ENCODE data around the gene STYX. TPM values are rescaled to one million over a fixed set of nuclear protein-coding genes. Genes with fewer than 3 reads are reported as not detected.

The STYX gene
- total RNA-seq, 4 donors from 2014 or later: 6.0 to 14.4 (median 9.1) TPM

DNA sequence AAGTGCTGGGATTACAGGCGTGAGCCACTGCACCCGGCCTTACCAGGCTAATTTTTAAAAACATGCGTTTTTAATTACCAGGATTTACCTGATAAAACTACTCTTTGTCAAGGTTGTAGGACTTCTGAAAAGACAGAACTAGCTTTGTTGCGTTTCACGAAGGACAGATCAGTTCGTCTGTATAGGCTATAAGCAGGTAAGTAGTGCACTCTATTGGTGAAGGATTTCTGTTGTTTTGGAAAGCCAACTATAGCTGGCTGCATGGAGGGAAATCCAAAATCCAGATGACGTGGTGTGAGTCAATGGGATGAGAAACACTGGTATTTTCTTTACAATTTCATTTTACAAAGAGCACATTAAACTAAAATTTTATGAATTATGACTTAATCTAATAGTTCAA, 46.9 kb downstream of the STYX start:
- Histone ChIP-seq H3K4me1 (no peaks in the 10 kb centered on the region), H3K27ac (no peak overlapping the region), H3K9me3 (no peaks in the 10 kb centered on the region), H3K4me3 (no peak overlapping the region), H3K27me3 (no peaks in the 10 kb centered on the region), H3K36me3 (peaks cover 0 to 28% (median 11%) of the 10 kb centered on the region in 4 donors)
- no peak for TF ChIP-seq POLR2A (IDR thresholded peaks at IDR 0.05)
- TF ChIP-seq, protein P1, sequence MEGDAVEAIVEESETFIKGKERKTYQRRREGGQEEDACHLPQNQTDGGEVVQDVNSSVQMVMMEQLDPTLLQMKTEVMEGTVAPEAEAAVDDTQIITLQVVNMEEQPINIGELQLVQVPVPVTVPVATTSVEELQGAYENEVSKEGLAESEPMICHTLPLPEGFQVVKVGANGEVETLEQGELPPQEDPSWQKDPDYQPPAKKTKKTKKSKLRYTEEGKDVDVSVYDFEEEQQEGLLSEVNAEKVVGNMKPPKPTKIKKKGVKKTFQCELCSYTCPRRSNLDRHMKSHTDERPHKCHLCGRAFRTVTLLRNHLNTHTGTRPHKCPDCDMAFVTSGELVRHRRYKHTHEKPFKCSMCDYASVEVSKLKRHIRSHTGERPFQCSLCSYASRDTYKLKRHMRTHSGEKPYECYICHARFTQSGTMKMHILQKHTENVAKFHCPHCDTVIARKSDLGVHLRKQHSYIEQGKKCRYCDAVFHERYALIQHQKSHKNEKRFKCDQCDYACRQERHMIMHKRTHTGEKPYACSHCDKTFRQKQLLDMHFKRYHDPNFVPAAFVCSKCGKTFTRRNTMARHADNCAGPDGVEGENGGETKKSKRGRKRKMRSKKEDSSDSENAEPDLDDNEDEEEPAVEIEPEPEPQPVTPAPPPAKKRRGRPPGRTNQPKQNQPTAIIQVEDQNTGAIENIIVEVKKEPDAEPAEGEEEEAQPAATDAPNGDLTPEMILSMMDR (IDR thresholded peaks at IDR 0.05): no peak
- no peak for TF ChIP-seq EP300 (IDR thresholded peaks at IDR 0.05; ENCODE audit: low read depth)
- no peak for TF ChIP-seq POLR2AphosphoS5 (IDR thresholded peaks at IDR 0.05)
- intact Hi-C loops (cut with DNase I; ENCODE audit: low total_unique reads): no loop called here
- 77 to 88% methylated on average over 7 of the region's 7 CpGs for WGBS, 2 donors (ENCODE audit: low coverage in 1 of 2)
- no peak for DNase-seq
- in situ Hi-C loops (cut with MboI; ENCODE audit: low pct_ligation_motif_present in 1 of 4, low pct_unique_long_range_greater_than_20kb in 1 of 4, low sequenced_read_pairs in 3 of 4): no loop called here

DNA sequence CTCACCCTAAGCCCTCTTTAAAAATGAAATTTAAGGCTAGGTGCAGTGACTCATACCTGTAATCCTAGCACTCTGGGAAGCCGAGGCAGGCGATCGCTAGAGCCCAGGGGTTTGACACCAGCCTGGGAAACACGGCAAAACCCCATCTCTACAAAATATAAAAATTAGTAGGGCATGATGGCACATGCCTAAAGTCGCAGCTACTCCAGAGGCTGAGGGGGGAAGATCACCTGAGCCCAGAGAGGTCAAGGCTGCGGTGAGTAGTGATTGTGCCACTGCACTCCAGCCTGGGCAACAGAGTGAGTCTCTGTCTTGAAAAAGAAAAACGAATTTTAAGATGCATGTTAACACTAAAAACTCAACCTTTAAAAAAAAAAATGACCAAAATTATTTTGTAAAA, 48.7 kb downstream of the STYX start:
- no peak for TF ChIP-seq EP300 (IDR thresholded peaks at IDR 0.05; ENCODE audit: low read depth)
- TF ChIP-seq, protein P1 (IDR thresholded peaks at IDR 0.05): no peak
- TF ChIP-seq POLR2A (IDR thresholded peaks at IDR 0.05): no peak
- TF ChIP-seq POLR2AphosphoS5 (IDR thresholded peaks at IDR 0.05): no peak
- in situ Hi-C loops (cut with MboI; ENCODE audit: low pct_ligation_motif_present in 1 of 4, low pct_unique_long_range_greater_than_20kb in 1 of 4, low sequenced_read_pairs in 3 of 4) (no loop called here), intact Hi-C loops (cut with DNase I; ENCODE audit: low total_unique reads) (no loop called here)
- no peak overlapping the region for H3K27ac ChIP-seq
- no peaks in the 10 kb centered on the region for H3K4me1 ChIP-seq
- H3K27me3 ChIP-seq: no peaks in the 10 kb centered on the region
- no peaks in the 10 kb centered on the region for H3K9me3 ChIP-seq
- DNase-seq: no peak
- peaks cover 0 to 17% (median 9%) of the 10 kb centered on the region in 4 donors for H3K36me3 ChIP-seq
- WGBS, 2 donors (ENCODE audit: low coverage in 1 of 2): 89 to 91% methylated on average over 4 to 7 of the region's 7 CpGs
- H3K4me3 ChIP-seq: no peak overlapping the region

DNA sequence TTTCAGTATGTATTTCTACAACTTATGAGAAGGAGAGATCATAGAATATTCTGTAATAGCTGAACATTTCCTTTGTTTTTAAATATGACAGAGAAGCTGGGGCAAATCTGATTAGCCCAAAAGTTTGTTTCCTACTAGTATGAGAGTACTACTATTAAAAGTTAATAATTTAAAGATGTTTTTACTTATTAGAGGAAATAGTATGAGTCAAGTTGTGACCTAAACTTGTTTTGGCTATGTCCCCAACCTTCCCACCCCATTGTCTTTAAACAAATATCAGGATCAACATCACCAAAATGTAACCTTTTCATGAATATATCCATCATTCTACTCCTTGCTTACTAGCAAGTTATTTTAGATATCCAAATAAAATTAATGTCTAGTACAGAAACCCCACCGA, 50.9 kb downstream of the STYX start:
- WGBS, 2 donors (ENCODE audit: low coverage in 1 of 2): 87 to 100% methylated on average over 1 of the region's 1 CpG
- no peak overlapping the region for H3K27ac ChIP-seq
- in situ Hi-C loops (cut with MboI; ENCODE audit: low pct_ligation_motif_present in 1 of 4, low pct_unique_long_range_greater_than_20kb in 1 of 4, low sequenced_read_pairs in 3 of 4): no loop called here
- peaks cover 0 to 17% (median 2%) of the 10 kb centered on the region in 4 donors for H3K36me3 ChIP-seq
- no peak overlapping the region for H3K4me3 ChIP-seq
- TF ChIP-seq POLR2A (IDR thresholded peaks at IDR 0.05) (no peak), EP300 (IDR thresholded peaks at IDR 0.05; ENCODE audit: low read depth) (no peak), POLR2AphosphoS5 (IDR thresholded peaks at IDR 0.05) (no peak)
- TF ChIP-seq, protein P1 (IDR thresholded peaks at IDR 0.05): no peak
- H3K4me1 ChIP-seq: no peaks in the 10 kb centered on the region
- intact Hi-C loops (cut with DNase I; ENCODE audit: low total_unique reads): no loop called here
- no peaks in the 10 kb centered on the region for H3K27me3 ChIP-seq
- H3K9me3 ChIP-seq: no peaks in the 10 kb centered on the region
- no peak for DNase-seq

DNA sequence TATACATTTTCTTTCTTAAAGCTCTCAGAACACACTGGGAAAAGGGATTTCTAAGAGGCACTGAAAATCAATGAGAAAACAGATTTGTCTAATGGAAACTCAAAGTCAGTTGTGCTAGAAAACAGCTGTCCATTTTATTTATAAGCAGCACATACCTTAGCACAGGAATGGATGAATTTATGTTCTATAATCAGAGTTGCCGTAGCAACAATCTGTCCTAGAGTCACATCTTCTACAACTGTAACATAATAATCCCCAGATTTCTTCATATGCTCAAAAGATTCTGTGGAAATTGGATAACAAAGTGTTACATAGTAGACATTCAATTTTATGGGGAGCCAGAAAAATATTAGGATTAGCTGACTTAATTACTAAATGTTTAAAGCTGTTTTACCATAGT, 51.7 kb downstream of the STYX start:
- peaks cover 0 to 14% (median under 1%) of the 10 kb centered on the region in 4 donors for H3K36me3 ChIP-seq
- TF ChIP-seq EP300 (IDR thresholded peaks at IDR 0.05; ENCODE audit: low read depth) (no peak), POLR2AphosphoS5 (IDR thresholded peaks at IDR 0.05) (no peak), POLR2A (IDR thresholded peaks at IDR 0.05) (no peak)
- TF ChIP-seq, protein P1 (IDR thresholded peaks at IDR 0.05): no peak
- no peak for DNase-seq
- intact Hi-C loops (cut with DNase I; ENCODE audit: low total_unique reads) (no loop called here), in situ Hi-C loops (cut with MboI; ENCODE audit: low pct_ligation_motif_present in 1 of 4, low pct_unique_long_range_greater_than_20kb in 1 of 4, low sequenced_read_pairs in 3 of 4) (no loop called here)
- WGBS, 2 donors (ENCODE audit: low coverage in 1 of 2): 94 to 100% methylated on average over 1 of the region's 1 CpG
- H3K27ac ChIP-seq: no peak overlapping the region
- no peaks in the 10 kb centered on the region for H3K9me3 ChIP-seq
- H3K27me3 ChIP-seq: no peaks in the 10 kb centered on the region
- H3K4me1 ChIP-seq: no peaks in the 10 kb centered on the region
- no peak overlapping the region for H3K4me3 ChIP-seq

Data from transverse colon (tissue), 4 donors.